Measurements from ENCODE around the gene SNX10. TPM values are rescaled to one million over a fixed set of nuclear protein-coding genes. Genes with fewer than 3 reads are reported as not detected.

SNX10 gene
- total RNA-seq, 1 experiment from 2014 or later, result 9.4 TPM

DNA sequence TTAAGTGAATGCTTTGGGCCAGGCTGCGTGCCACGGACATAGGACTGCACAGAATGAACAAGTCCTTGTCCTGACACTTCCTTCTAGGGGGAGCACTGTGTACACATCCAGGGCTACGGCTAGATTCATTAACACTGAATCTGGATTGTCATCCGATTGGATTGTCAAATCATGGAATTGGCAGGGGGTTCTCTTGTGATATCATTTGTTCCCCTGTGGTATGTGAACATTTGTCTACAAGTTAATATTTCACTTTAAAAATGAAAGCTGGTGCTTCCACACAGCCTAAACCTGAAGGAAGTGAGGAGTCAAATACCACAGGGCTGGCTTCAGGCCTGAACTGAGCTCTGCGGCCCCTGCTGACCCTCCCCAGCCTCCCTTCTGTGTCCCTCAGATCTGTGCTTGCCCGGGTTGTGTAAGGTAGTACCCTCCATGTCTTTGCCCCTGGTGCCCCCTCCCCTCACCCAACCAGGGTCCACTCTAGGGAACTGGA lies 75.6 kb downstream of the SNX10 start:
- no peak overlapping the region for H2BK15ac ChIP-seq (ENCODE audit: low read depth, low read length)
- no peak overlapping the region for H2BK5ac ChIP-seq (ENCODE audit: insufficient read length, low read length)
- H4K20me1 ChIP-seq (ENCODE audit: control insufficient read depth, insufficient read depth, insufficient read length), result no peaks in the 10 kb centered on the region
- H3K27ac ChIP-seq (ENCODE audit: insufficient read length, low read depth, low read length), result no peak overlapping the region
- no peak for TF ChIP-seq CTCF (conservative IDR thresholded peaks at IDR 0.05)
- H3K18ac ChIP-seq (ENCODE audit: insufficient read length, low read depth, low read length), result no peak overlapping the region
- H3K4ac ChIP-seq (ENCODE audit: low read depth, low read length), result no peak overlapping the region
- peaks cover 2% of the 10 kb centered on the region; the same call in 1 of the 2 replicates for H3K4me1 ChIP-seq (ENCODE audit: insufficient read depth, low read length)
- no peak overlapping the region for H2AFZ ChIP-seq (ENCODE audit: low read length)
- no peaks in the 10 kb centered on the region for H3K27me3 ChIP-seq (ENCODE audit: insufficient read depth, low read length)
- H3K79me1 ChIP-seq (ENCODE audit: insufficient read depth, low read depth, low read length, poor library complexity, severe bottlenecking), result no peaks in the 10 kb centered on the region
- no CpG with 5 or more reads among the region's 6 CpGs for WGBS (ENCODE audit: extremely low coverage, insufficient read length, low lambda C conversion rate)
- no peak overlapping the region for H3K4me2 ChIP-seq (ENCODE audit: insufficient read depth, insufficient read length, low read length)
- no peak overlapping the region for H3K14ac ChIP-seq (ENCODE audit: insufficient read depth, low read length)
- no peak overlapping the region for H3T11ph ChIP-seq (ENCODE audit: low read length)
- Mint-ChIP-seq H3K9me3 (no peaks in the 10 kb centered on the region), H3K27me3 (ENCODE audit: low read depth) (no peaks in the 10 kb centered on the region), H3K27ac (no peak overlapping the region), H3K4me3 (no peak overlapping the region; a peak in 1 of 5 replicates), H3K36me3 (ENCODE audit: insufficient read depth in 1 of 3, low read depth in 3 of 3) (no peaks in the 10 kb centered on the region; a peak in 1 of 7 replicates), H3K4me1 (peaks cover 8 to 10% of the 10 kb centered on the region in 2 experiments)
- no peak overlapping the region for H3K23ac ChIP-seq (ENCODE audit: insufficient read length, low read depth, low read length)
- no peak overlapping the region for H2AK5ac ChIP-seq (ENCODE audit: insufficient read length, low read length)
- no peak overlapping the region for H4K5ac ChIP-seq (ENCODE audit: insufficient read length, low read depth, low read length)
- H2BK12ac ChIP-seq (ENCODE audit: insufficient read length, low read depth, low read length), result no peak overlapping the region
- H3K56ac ChIP-seq (ENCODE audit: insufficient read length, low read depth, low read length), result no peak overlapping the region
- no peak overlapping the region for H3K9ac ChIP-seq (ENCODE audit: extremely low read depth, insufficient read length, low read length)
- no peaks in the 10 kb centered on the region for H3K9me3 ChIP-seq (ENCODE audit: control insufficient read depth, low read depth, low read length)
- H4K8ac ChIP-seq (replicated peaks; ENCODE audit: insufficient read length, low read depth, low read length), result no peak overlapping the region
- no peak overlapping the region for H2BK120ac ChIP-seq (ENCODE audit: low read depth, low read length, poor library complexity, severe bottlenecking)
- H3K23me2 ChIP-seq (ENCODE audit: insufficient read length, low read depth, low read length, poor library complexity, severe bottlenecking), result no peaks in the 10 kb centered on the region
- no peak overlapping the region for H4K91ac ChIP-seq (ENCODE audit: insufficient read length, low read depth, low read length)
- H3K79me2 ChIP-seq (ENCODE audit: insufficient read depth, low read length), result no peaks in the 10 kb centered on the region
- H2BK20ac ChIP-seq (ENCODE audit: low read depth, low read length, poor library complexity, severe bottlenecking), result no peak overlapping the region
- no peak for DNase-seq

Data from H9 (cell line).